Nephron progenitor cell (in vitro differentiated cells): ENCODE data around the gene PMM2.
"Not testable (repeated sequence)": the region's sequence is repeated elsewhere in the genome, so short reads cannot be mapped to it uniquely, and the experiment has no call there.

Source experiments
- DNase-seq: peaks from one replicate; pipeline ENCODE4 v3.0.0; 2021
- H3K27ac Mint-ChIP-seq: 2 replicates; pipeline ENCODE4 v1.8.0; 2021; ENCODE audit warnings: mild to moderate bottlenecking, moderate library complexity, mixed read lengths
- H3K27me3 Mint-ChIP-seq: 2 replicates; pipeline ENCODE4 v1.8.0; 2021; ENCODE audit warnings: mild to moderate bottlenecking, low read depth, mixed read lengths; ENCODE audit not compliant: poor library complexity
- H3K36me3 Mint-ChIP-seq: 2 replicates; pipeline ENCODE4 v1.8.0; 2021; ENCODE audit warnings: low read depth, mixed read lengths
- H3K4me1 Mint-ChIP-seq: 2 replicates; pipeline ENCODE4 v1.8.0; 2021; ENCODE audit warnings: mixed read lengths
- H3K4me3 Mint-ChIP-seq: 2 replicates; pipeline ENCODE4 v1.8.0; 2021; ENCODE audit warnings: mild to moderate bottlenecking, moderate library complexity, mixed read lengths
- H3K9me3 Mint-ChIP-seq: 2 replicates; pipeline ENCODE4 v1.8.0; 2021; ENCODE audit warnings: mild to moderate bottlenecking, moderate library complexity, mixed read lengths
- TF ChIP-seq, protein P1 (sequence below): fragments of 200-600 bp; sonication (generic); IDR thresholded peaks from 2 replicates; pipeline ENCODE4 v1.5.0; 2021; ENCODE audit warnings: antibody characterized with exemption

The PMM2 gene

DNA sequence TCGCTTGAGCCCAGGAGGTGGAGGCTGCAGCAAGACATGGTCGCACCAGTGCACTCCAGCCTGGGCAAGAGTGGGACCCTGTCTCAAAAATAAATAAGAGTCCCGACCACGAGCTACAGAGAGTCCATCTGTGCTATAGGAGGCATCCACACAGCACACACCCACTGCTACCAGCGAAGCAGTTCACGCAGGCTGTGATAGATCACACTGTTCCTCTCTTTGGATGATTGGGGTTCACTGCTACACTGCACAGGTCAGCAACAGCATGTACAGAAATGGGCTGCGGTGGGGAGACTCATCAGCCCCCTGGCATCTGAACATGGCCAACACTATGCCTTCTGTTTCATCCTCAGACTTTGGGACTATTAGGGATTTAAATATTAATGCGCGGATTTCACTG, 33.8 kb downstream of the PMM2 start:
- Mint-ChIP-seq H3K9me3 (no peaks in the 10 kb centered on the region), H3K27ac (no peak overlapping the region), H3K27me3 (no peaks in the 10 kb centered on the region), H3K36me3 (peaks cover 42% of the 10 kb centered on the region), H3K4me3 (no peak overlapping the region), H3K4me1 (peaks cover 27% of the 10 kb centered on the region)
- DNase-seq = no peak
- TF ChIP-seq, protein P1, sequence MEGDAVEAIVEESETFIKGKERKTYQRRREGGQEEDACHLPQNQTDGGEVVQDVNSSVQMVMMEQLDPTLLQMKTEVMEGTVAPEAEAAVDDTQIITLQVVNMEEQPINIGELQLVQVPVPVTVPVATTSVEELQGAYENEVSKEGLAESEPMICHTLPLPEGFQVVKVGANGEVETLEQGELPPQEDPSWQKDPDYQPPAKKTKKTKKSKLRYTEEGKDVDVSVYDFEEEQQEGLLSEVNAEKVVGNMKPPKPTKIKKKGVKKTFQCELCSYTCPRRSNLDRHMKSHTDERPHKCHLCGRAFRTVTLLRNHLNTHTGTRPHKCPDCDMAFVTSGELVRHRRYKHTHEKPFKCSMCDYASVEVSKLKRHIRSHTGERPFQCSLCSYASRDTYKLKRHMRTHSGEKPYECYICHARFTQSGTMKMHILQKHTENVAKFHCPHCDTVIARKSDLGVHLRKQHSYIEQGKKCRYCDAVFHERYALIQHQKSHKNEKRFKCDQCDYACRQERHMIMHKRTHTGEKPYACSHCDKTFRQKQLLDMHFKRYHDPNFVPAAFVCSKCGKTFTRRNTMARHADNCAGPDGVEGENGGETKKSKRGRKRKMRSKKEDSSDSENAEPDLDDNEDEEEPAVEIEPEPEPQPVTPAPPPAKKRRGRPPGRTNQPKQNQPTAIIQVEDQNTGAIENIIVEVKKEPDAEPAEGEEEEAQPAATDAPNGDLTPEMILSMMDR = no peak

DNA sequence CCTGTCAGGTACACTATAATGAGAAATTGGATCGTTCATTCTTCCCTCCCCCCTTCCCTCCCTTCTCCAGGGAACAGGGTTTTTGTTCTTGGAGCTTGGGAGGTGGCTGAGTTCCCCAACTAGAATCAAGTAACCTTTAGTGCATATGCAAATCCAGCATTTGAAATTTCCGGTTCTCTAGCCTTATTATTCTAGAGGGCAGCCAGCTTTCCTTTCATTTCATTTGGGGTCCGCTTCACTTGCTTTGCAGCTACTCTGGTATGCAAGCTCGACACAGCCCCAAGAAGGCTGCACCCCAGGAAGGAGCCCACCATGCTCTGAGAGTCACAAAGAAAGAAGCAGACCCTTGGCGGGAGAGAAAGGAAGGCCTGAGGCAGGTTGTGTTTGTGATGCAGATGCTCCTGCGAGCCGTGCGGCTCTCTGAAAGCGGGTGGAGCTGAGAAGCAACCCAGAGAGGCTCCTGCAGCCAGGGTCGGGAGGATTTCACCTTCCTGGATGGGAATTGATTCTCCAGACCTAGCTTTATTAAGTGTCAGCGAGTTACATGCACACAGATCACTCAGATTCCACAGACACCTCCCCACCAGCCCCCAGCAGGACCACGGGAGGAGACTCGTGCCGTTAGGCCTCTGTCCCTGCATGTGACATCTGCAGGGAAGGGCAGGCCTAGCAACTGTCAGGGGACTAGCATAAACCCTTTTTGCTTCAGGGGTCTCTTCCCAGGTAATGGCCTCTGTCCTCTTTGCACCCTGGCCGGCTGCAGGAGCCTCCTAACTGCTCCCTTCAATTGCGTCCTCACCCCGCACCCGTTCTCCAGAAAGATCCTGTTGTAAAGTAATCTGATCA, 34.5 kb downstream of the PMM2 start:
- peak overlapping the region; percentile 83 for H3K27ac Mint-ChIP-seq
- no peaks in the 10 kb centered on the region for H3K27me3 Mint-ChIP-seq
- TF ChIP-seq, protein P1 = no peak
- H3K36me3 Mint-ChIP-seq = peaks cover 35% of the 10 kb centered on the region
- H3K9me3 Mint-ChIP-seq = no peaks in the 10 kb centered on the region
- DNase-seq = no peak
- peak overlapping the region; percentile 16 for H3K4me3 Mint-ChIP-seq
- peaks cover 27% of the 10 kb centered on the region for H3K4me1 Mint-ChIP-seq

DNA sequence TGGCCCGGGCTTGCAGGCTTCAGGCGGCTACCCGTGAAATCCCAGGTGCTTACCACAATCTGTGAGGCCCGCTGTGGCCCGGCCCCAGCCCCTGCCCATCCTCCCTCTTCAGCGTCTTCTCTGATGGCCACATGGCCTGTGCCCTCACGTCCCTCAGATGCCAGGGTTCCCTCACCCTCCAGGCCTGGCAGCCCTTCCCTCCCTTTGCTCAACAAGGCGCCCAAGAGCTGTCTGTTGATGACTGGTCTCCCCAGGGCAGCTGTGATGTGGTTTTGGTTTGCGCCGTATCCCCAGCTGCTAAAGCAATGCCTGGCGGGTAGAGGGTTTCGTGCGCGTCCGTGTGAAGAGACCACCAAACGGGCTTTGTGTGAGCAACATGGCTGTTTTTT, 35.1 kb downstream of the PMM2 start:
- TF ChIP-seq, protein P1 = no peak
- Mint-ChIP-seq H3K27ac (peak overlapping the region; percentile 83), H3K27me3 (no peaks in the 10 kb centered on the region), H3K9me3 (no peaks in the 10 kb centered on the region), H3K36me3 (peaks cover 35% of the 10 kb centered on the region), H3K4me3 (no peak overlapping the region), H3K4me1 (peaks cover 27% of the 10 kb centered on the region)
- no peak for DNase-seq

DNA sequence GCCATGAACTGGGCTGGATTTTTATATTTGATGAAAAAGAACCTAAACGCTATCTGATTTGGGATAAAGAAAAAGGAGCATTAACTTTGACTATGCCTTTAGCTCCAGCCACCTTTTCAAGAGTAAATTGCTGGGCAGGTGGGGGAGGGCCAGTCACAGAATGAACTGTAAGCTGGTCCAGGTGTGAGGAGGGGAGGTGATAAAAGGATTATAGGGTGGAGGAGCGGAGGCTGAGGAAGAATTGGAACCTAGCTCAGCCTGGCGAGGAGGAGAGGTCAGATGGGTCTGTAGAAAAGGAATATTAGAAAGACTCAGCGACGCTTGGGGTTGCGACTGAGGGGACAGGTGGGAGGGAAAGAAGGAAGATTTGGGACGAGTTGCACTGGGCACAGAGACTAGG, 39.2 kb downstream of the PMM2 start:
- not testable (repeated sequence) for H3K27ac Mint-ChIP-seq, H3K36me3 Mint-ChIP-seq, DNase-seq, H3K9me3 Mint-ChIP-seq, H3K27me3 Mint-ChIP-seq, H3K4me3 Mint-ChIP-seq
- H3K4me1 Mint-ChIP-seq = peaks cover 25% of the 10 kb centered on the region

DNA sequence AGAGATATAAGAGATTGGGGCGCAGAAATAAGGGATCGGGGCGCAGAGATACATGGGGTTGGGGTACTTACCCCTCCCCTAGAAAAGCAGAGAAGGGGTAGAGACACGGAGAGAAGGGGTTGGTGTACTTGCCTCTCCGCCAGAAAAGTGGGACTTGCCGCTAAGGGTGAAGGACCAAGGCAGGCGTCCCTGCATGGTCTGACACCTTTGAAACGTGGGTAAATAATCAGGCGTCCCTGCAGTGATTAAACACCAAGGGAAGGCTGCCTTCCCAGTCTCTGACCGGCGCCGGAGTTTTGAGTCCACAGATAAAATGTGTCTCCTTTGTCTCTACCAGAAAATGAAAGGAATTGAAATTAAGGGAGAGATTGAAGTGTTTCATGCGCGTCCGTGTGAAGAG, 40.0 kb downstream of the PMM2 start:
- DNase-seq, H3K27me3 Mint-ChIP-seq, H3K9me3 Mint-ChIP-seq, H3K36me3 Mint-ChIP-seq, H3K4me3 Mint-ChIP-seq, H3K27ac Mint-ChIP-seq: not testable (repeated sequence)
- peaks cover 25% of the 10 kb centered on the region for H3K4me1 Mint-ChIP-seq

DNA sequence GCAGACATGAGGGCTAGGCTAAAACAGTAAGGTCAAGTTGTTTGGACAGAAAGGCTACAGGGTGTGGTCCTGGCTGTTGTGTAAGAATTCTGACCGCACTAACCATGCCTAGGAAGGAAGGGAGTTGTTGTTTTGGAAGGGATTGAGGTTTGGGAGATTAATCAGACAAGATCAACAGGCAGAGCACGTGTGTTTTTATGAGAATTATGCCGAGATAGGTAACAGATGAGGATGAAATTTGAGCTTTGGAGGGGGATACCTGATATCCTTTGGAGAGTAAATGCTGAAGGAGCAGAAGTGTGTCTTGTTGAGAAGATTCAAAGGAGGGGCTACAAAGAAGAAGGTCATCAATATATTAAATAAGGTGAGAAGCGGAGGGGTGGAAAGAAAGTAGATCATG, 44.4 kb downstream of the PMM2 start:
- not testable (repeated sequence) for H3K9me3 Mint-ChIP-seq, DNase-seq, H3K27me3 Mint-ChIP-seq, H3K4me3 Mint-ChIP-seq
- peaks cover 36% of the 10 kb centered on the region for H3K36me3 Mint-ChIP-seq
- H3K27ac Mint-ChIP-seq = peak overlapping the region; percentile 44
- H3K4me1 Mint-ChIP-seq = peaks cover 36% of the 10 kb centered on the region

DNA sequence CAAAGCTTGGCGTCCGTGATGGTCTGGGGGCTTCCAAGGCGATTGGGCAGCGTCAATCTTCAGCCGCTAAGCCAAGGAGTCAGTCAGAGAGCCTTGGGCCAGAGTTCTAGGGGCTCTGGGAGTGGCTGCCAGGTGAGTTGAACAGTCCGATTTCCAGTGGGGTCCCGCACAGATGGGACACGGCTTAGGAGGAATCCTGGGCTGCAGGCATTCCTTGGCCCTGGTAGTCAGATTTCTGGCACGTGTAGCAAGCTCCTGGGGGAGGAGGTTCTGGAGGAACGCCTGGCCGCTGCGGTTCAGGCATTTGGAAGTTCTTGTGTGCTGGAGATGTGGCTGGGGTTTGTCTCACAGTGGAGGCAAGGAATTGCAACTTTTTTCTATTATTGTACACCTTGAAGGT, 45.7 kb downstream of the PMM2 start:
- H3K36me3 Mint-ChIP-seq = peaks cover 36% of the 10 kb centered on the region
- not testable (repeated sequence) for H3K9me3 Mint-ChIP-seq, H3K4me3 Mint-ChIP-seq, H3K27me3 Mint-ChIP-seq, H3K27ac Mint-ChIP-seq, DNase-seq
- H3K4me1 Mint-ChIP-seq = peaks cover 44% of the 10 kb centered on the region

DNA sequence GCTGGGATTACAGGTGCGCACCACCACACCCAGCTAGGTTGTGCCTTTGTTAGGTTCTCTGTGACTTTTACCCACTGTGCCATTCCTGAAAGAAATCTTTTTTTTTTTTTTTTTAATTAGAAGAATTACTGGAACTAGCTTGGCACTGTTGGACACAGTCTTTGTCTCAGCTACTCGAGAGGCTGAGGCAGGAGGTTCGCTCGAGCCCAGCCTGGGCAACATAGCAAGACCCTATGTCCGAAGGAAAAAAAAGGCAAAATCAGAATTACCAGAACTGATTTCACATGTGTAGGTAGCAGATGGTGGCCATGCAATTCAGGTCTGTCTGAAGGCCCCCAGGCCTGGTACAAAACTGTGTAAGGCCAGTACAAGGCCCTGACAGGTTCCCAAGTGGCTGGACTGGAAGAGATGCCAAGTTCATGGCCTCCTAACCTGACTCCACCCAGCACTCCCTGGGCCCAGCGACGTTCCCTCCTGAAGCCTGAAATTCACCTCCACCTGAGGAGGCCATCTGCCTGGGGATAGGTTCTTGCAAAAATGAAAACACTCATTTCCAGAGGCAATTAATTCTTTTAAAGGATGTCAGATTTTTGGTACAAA, 48.2 kb downstream of the PMM2 start:
- no peak overlapping the region for H3K4me3 Mint-ChIP-seq
- TF ChIP-seq, protein P1 = no peak
- H3K4me1 Mint-ChIP-seq = peaks cover 61% of the 10 kb centered on the region
- no peak overlapping the region for H3K27ac Mint-ChIP-seq
- no peak for DNase-seq
- H3K36me3 Mint-ChIP-seq = peaks cover 45% of the 10 kb centered on the region
- H3K27me3 Mint-ChIP-seq = peaks cover 2% of the 10 kb centered on the region
- no peaks in the 10 kb centered on the region for H3K9me3 Mint-ChIP-seq
